Activated CD4-positive, alpha-beta T cell treated with anti-CD3 and anti-CD28 coated beads, Interleukin-2, Interleukin-6, amounts not matched to agents 100 ng/mL and 50 ng/mL, durations not matched to agents 16 hours and 8 hours (primary cell): ENCODE results near the gene EFEMP1.

Experiments used
- DNase-seq: peaks from one replicate; pipeline ENCODE4 v3.0.0-alpha.2; 2020

EFEMP1 gene

DNA sequence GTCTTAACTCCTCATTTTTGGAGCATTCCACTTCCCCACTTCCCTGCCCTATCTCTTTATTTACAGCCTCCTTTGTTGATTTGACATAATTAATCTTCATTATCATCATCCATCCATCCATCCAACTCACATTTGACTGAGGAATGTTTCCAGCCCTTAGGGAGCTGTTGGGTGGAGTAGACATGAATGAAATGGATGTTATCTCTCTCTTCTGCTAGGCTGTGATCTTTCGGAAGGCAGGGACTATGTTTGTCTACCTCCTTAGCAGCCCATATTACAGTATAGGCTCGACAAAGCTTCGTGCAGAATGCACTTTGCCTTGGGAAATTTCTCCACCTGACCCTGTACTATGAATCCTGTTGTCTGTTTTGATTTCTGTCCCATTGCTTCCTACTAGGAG lies 7.7 kb upstream of the EFEMP1 start:
- DNase-seq, result no peak

DNA sequence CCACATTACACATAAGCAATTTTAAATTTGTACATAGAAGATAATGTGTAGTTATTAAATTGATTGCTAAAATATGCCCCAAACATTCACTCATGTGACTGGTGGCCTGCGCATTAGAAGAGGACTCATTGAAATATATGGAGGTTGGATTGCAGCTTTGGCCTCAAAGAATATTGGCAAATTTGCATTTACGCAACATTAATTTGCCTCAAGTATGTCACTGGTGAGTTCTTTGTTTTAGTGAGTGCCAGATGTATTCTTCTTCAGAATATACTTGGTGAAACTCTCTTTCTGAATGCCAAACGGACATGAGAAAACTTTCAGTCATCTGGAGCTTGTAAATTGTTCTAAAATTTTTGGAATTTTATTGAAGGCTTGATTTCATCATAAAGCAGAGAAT lies 5.9 kb upstream of the EFEMP1 start:
- DNase-seq, result no peak

- DNase-seq, result no peak
Measured at GRCh38 chr2:55926974-55927373, 3.4 kb upstream of the EFEMP1 start.

DNA sequence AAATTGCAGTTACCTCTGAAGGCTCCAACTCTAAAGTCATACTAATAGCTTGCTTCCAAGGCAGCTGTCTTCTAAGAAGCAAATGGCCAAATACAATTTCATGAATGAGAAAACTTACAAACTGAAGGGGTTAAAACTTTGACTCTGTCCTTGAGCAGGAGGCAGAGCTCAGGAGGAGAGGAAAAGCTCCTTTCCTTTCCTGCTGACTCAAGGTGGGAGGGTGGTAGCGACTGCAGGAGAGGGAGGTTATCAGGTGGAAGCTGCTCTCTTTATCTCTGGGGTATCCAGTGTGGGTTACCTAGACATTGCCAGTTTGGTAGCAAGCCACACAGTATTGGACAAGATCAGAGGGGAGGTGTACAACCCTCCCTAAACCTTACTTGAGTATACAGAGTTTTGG lies 2.7 kb upstream of the EFEMP1 start:
- no peak for DNase-seq

GRCh38 chr2:55923982-55924321 lies 370 bp upstream of the EFEMP1 start:
- DNase-seq, result no peak

GRCh38 chr2:55922291-55922907 lies 1.2 kb downstream of the EFEMP1 start:
- DNase-seq, result no peak

GRCh38 chr2:55919574-55919973 lies 4.0 kb downstream of the EFEMP1 start:
- DNase-seq, result no peak

GRCh38 chr2:55918856-55919255 lies 4.7 kb downstream of the EFEMP1 start:
- no peak for DNase-seq

GRCh38 chr2:55917713-55918390 lies 5.7 kb downstream of the EFEMP1 start:
- no peak for DNase-seq

DNA sequence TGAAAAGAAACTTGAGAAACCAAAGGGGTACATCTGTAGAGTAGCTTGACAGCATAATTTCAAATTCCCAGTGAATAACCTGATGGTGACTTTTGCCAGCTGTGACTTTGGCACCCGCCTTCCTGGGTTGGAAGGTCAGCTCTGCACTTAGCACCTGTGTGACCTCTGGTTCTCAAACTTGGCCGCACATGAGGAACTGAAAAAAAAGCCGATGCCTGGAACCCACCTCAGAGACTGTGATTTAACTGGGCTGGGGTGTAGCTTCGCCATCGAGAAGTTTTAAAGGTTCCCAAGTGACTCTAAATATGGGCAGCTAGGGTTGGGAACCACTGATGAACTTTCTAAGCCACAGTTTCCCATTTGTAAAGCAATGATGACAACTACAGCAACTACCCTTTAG lies 6.5 kb downstream of the EFEMP1 start:
- no peak for DNase-seq

GRCh38 chr2:55916473-55917049 lies 7.0 kb downstream of the EFEMP1 start:
- no peak for DNase-seq

- no peak for DNase-seq
Measured at GRCh38 chr2:55914786-55915185, 8.8 kb downstream of the EFEMP1 start.

DNA sequence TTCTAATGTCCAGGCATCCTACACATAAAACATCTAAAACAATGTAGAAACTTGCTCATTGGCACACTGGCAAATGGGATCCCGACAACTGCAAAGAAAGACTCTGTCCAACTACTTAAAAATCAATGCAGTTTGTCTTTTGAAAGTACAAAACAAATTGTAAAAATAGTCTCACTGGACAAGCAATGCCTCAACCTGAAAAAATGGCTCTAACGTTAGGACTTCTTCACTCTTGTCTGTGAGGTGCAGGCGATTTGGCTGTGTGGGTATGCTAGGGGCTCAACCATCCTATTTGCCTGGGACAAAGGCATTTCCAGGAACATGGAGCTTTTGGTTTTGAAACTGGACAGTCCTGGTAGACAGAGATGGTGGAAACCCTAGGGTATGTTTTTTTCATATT lies 10.7 kb downstream of the EFEMP1 start:
- no peak for DNase-seq

GRCh38 chr2:55910077-55910476 lies 13.5 kb downstream of the EFEMP1 start:
- no peak for DNase-seq

GRCh38 chr2:55907686-55908085 lies 15.9 kb downstream of the EFEMP1 start:
- no peak for DNase-seq

DNA sequence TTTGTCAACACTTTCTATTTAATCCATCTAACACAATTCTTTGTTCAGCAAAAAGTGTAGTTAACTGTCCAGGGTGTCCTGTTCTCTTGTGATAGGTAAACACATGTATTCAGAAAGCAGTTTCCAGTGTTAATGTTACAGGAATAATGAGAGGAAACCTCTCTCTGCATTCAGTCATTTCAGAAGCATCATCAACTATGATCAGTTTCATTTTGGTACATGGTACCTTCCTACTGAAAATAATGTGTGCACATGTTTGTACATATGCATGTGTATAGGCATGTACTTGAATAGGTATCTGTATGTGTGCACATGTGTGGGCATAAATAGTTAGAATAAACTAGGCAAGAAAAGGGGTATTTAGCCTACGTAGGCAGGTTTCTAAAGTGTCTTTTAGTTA lies 16.6 kb downstream of the EFEMP1 start:
- no peak for DNase-seq

GRCh38 chr2:55903727-55904126 lies 19.9 kb downstream of the EFEMP1 start:
- no peak for DNase-seq

- no peak for DNase-seq
Measured at GRCh38 chr2:55902971-55903370, 20.6 kb downstream of the EFEMP1 start.

DNA sequence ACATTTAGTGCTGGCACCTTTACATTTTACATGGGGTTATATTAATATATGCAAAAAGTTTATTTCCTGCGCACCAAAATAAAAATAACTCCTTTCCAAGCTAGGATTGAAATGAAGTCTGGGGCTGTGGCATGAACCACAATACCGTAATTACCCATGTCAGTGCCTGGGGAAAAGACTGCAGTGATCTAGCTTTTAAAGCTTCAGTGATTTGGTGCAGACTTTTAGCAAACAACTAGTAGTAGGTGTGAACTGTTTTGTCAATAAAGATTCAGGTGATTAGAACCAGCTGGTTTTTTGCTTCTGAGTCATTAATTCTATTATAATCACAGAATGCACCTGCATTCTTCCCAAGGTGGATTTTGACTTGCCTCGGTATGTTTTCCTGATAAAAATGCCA lies 21.2 kb downstream of the EFEMP1 start:
- DNase-seq, result no peak

DNA sequence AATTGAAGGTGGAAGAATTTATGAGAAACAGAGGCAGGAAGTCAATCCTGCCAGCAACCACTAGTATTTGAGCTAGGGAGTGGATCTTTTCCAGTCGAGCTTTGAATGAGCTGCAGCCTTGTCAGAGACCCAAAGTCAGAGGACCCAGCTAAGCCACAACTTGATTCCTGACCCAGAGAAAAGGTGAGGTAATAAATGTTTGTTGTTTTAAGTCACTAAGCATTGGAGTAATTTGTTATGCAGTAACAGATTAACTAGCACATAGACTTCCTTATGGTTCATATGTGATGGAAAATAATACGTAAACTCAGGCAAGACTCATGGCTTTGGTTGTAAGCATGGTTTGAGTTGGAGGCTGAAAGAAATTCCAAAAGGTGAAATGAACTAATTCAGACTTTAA lies 21.6 kb downstream of the EFEMP1 start:
- no peak for DNase-seq

DNA sequence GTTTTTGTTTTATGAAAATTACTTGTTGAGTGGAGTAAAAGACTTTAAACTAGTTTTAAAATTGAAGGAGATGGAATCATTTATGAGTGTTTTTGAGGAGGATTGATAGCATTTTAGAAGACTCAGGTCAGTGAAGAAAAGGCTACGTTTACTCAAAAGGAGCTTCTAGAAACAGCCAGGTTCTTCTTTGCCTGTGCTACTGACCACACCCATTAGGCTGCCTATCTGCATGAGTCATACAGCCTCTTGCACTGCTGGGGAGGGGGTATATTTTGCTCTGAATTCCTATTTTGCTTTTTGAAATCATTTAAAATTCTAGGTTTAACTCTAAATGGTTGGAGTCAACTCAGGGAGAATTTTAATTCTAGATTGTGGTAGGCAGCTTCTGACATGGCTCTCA lies 22.3 kb downstream of the EFEMP1 start:
- DNase-seq, result no peak

- DNase-seq, result no peak
Measured at GRCh38 chr2:55899881-55900280, 23.7 kb downstream of the EFEMP1 start.

GRCh38 chr2:55898386-55899040 lies 25.1 kb downstream of the EFEMP1 start:
- DNase-seq, result no peak

DNA sequence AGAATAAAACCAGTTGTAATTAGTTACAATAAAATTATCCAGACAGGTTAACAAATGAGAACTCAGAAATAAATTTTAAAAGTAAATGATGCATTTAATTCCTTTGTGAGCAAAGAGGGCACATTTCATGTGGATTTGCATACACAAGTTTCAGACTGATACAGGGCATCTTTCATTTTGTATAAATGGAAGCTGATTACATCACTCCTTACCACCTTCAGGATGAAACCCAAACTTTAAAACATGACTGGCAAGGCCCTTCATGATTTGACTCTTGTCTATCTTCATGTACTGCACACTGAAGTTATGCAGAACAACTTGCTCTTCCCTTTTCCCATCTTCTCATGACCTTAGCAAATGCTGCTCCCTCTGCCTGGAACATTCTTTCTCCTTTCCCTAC lies 26.9 kb downstream of the EFEMP1 start:
- no peak for DNase-seq
